OCI-LY7 (cell line): ENCODE measurements around the gene C15orf39. TPM values are rescaled to one million over a fixed set of nuclear protein-coding genes. Genes with fewer than 3 reads are reported as not detected.
"Not testable (repeated sequence)": the region's sequence is repeated elsewhere in the genome, so short reads cannot be mapped to it uniquely, and the experiment has no call there.

Experiments used
- BruUV-seq: library from RNA; stranded (reverse); fragments of 400-500 nt; replicated peaks from 2 replicates; lab custom pipeline; 2021; lab: Mats Ljungman, UMichigan
- CTCF ChIA-PET: fragments of 300-600 bp; sonication (Branson Sonifier 250); formaldehyde crosslinking; loops from one replicate; lab custom pipeline; 2022; ENCODE audit warnings: antibody characterized with exemption; ENCODE audit not compliant: unreplicated experiment; lab: Charles Lee
- POLR2A ChIA-PET: fragments of 300-600 bp; sonication (Branson Sonifier 250); formaldehyde crosslinking; loops from one replicate; lab custom pipeline; 2022; ENCODE audit warnings: antibody characterized with exemption; lab: Charles Lee
- DNase-seq: peaks from one replicate; pipeline ENCODE4 v3.0.0-alpha.2; 2015; ENCODE audit warnings: low spot score
- H2AFZ ChIP-seq: fragments of 200-600 bp; sonication (generic), shearing (Covaris generic); 2 replicates; pipeline ENCODE4 v1.6.1; 2014; ENCODE audit warnings: mild to moderate bottlenecking, antibody characterized with exemption, low read length, moderate library complexity
- H3K27ac ChIP-seq: fragments of 200-600 bp; sonication (generic); 2 replicates; pipeline ENCODE4 v1.5.1; 2014; ENCODE audit warnings: mixed run types, low read depth, mild to moderate bottlenecking, moderate library complexity, low read length, inconsistent platforms; ENCODE audit not compliant: poor library complexity, severe bottlenecking
- H3K36me3 ChIP-seq: fragments of 200-600 bp; sonication (generic); 2 replicates; pipeline ENCODE4 v1.6.1; 2014; ENCODE audit warnings: mild to moderate bottlenecking, antibody characterized with exemption, low read length, moderate library complexity, mixed read lengths; ENCODE audit not compliant: insufficient read depth
- H3K4me1 ChIP-seq: fragments of 200-600 bp; sonication (generic); 2 replicates; pipeline ENCODE4 v1.5.1; 2014; ENCODE audit warnings: mild to moderate bottlenecking, low read length; ENCODE audit not compliant: insufficient read depth, poor library complexity, severe bottlenecking
- H3K4me2 ChIP-seq: fragments of 200-600 bp; sonication (generic); 2 replicates; pipeline ENCODE4 v1.6.1; 2014; ENCODE audit warnings: mild to moderate bottlenecking, low read length
- H3K4me3 ChIP-seq: fragments of 200-600 bp; sonication (generic); 2 replicates; pipeline ENCODE4 v1.5.1; 2014; ENCODE audit warnings: mild to moderate bottlenecking, low read depth, low read length; ENCODE audit not compliant: poor library complexity, severe bottlenecking
- H3K79me2 ChIP-seq: fragments of 200-600 bp; sonication (generic); 2 replicates; pipeline ENCODE4 v1.6.1; 2016; ENCODE audit warnings: low read depth, mild to moderate bottlenecking, low read length, moderate library complexity, mixed read lengths; ENCODE audit not compliant: insufficient read depth
- H3K9me2 ChIP-seq: fragments of 200-600 bp; sonication (generic); 2 replicates; pipeline ENCODE4 v1.6.1; 2016; ENCODE audit warnings: mild to moderate bottlenecking, low read length, mixed read lengths; ENCODE audit not compliant: insufficient read depth
- H3K9me3 ChIP-seq: fragments of 200-600 bp; sonication (generic); 2 replicates; pipeline ENCODE4 v1.6.1; 2014; ENCODE audit warnings: mild to moderate bottlenecking, mixed run types, low read length, mixed read lengths
- H4K20me1 ChIP-seq: fragments of 200-600 bp; sonication (generic); 2 replicates; pipeline ENCODE4 v1.6.1; 2014; ENCODE audit warnings: mild to moderate bottlenecking, antibody characterized with exemption, low read length, moderate library complexity, mixed read lengths; ENCODE audit not compliant: insufficient read depth
- CTCF ChIP-seq: fragments of 200-600 bp; sonication (generic); conservative IDR thresholded peaks from 2 replicates; pipeline ENCODE4 v1.5.1; 2014; ENCODE audit warnings: mild to moderate bottlenecking, antibody characterized with exemption, low read length, moderate library complexity, mixed read lengths
- EZH2phosphoT487 ChIP-seq: fragments of 200-600 bp; sonication (generic); IDR thresholded peaks from 2 replicates; pipeline ENCODE4 v1.6.1; 2018; ENCODE audit warnings: low read depth, borderline replicate concordance, mild to moderate bottlenecking, mixed run types, antibody characterized with exemption, low read length, moderate library complexity, mixed read lengths
- intact Hi-C: fragments of 100-400 bp; cut with micrococcal nuclease; formaldehyde crosslinking; loops from one replicate; pipeline ENCODE4 v1.10.0; 2022; ENCODE audit not compliant: unreplicated experiment
- total RNA-seq, 2 experiments: library from RNA; depleted of rRNA in 1 of 2; stranded (reverse); fragments of >200 nt in 1 of 2; shearing (Covaris generic) in 1 of 2; gene quantifications; 2 replicates each; pipeline ENCODE4 v1.2.3, GENCODE V29; 2014 to 2022

Gene C15orf39
- total RNA-seq, 2 experiments from 2014 or later: 26.5 to 50.2 TPM

GRCh38 chr15:75238150-75238549 is 36.5 kb downstream of the C15orf39 start:
- no peaks in the 10 kb centered on the region for H4K20me1 ChIP-seq
- no peaks in the 10 kb centered on the region for H3K4me1 ChIP-seq
- no peak overlapping the region for H3K27ac ChIP-seq
- H3K4me3 ChIP-seq: no peak overlapping the region
- intact Hi-C loops: no loop called here
- no peak overlapping the region for H2AFZ ChIP-seq
- POLR2A ChIA-PET: interaction anchor here (0.7 kb wide), 1 partner anchor 380 kb away, joined by 3 read pairs; no protein-coding TSS in a partner anchor
- DNase-seq: no peak
- no peaks in the 10 kb centered on the region for H3K9me3 ChIP-seq
- no peaks in the 10 kb centered on the region for H3K9me2 ChIP-seq
- BruUV-seq: no TSS peak
- TF ChIP-seq EZH2phosphoT487: no peak
- no peak for TF ChIP-seq CTCF
- H3K4me2 ChIP-seq: no peak overlapping the region
- H3K36me3 ChIP-seq: no peaks in the 10 kb centered on the region
- H3K79me2 ChIP-seq: no peaks in the 10 kb centered on the region
- CTCF ChIA-PET: no interaction called here

- H3K4me3 ChIP-seq, H3K27ac ChIP-seq, H4K20me1 ChIP-seq, H3K79me2 ChIP-seq, H2AFZ ChIP-seq, CTCF ChIA-PET, H3K4me1 ChIP-seq, DNase-seq, H3K9me3 ChIP-seq, BruUV-seq, H3K4me2 ChIP-seq, H3K36me3 ChIP-seq, POLR2A ChIA-PET, H3K9me2 ChIP-seq: not testable (repeated sequence)
- intact Hi-C loops: loop anchor here (10.0 kb wide), 1 partner anchor 59 kb away; no protein-coding TSS in a partner anchor
Measured at GRCh38 chr15:75245741-75246140, 44.1 kb downstream of the C15orf39 start.

- H3K4me3 ChIP-seq, H3K36me3 ChIP-seq, H3K9me3 ChIP-seq, H3K79me2 ChIP-seq, DNase-seq, CTCF ChIA-PET, H4K20me1 ChIP-seq, H3K9me2 ChIP-seq, BruUV-seq, H3K4me2 ChIP-seq, H3K27ac ChIP-seq, H3K4me1 ChIP-seq, H2AFZ ChIP-seq, POLR2A ChIA-PET: not testable (repeated sequence)
- intact Hi-C loops: loop anchor here (10.0 kb wide), 1 partner anchor 56 kb away; no protein-coding TSS in a partner anchor
Measured at GRCh38 chr15:75248991-75249390, 47.3 kb downstream of the C15orf39 start.

GRCh38 chr15:75249726-75250125 is 48.0 kb downstream of the C15orf39 start:
- Histone ChIP-seq H3K9me2 (no peaks in the 10 kb centered on the region), H2AFZ (no peak overlapping the region), H3K27ac (no peak overlapping the region), H3K9me3 (no peaks in the 10 kb centered on the region), H3K36me3 (no peaks in the 10 kb centered on the region), H3K4me1 (no peaks in the 10 kb centered on the region), H3K4me2 (no peak overlapping the region), H4K20me1 (no peaks in the 10 kb centered on the region), H3K79me2 (no peaks in the 10 kb centered on the region), H3K4me3 (no peak overlapping the region)
- TF ChIP-seq CTCF: no peak
- TF ChIP-seq EZH2phosphoT487: no peak
- ChIA-PET CTCF (no interaction called here), POLR2A (interaction anchor here (0.6 kb wide), 1 partner anchor 508 kb away, joined by 3 read pairs; no protein-coding TSS in a partner anchor)
- intact Hi-C loops: loop anchor here (10.0 kb wide), 1 partner anchor 55 kb away; no protein-coding TSS in a partner anchor
- DNase-seq: no peak
- BruUV-seq: no TSS peak

GRCh38 chr15:75251343-75251742 is 49.7 kb downstream of the C15orf39 start:
- H3K36me3 ChIP-seq, intact Hi-C loops, H3K4me3 ChIP-seq, CTCF ChIA-PET, H4K20me1 ChIP-seq, H3K4me2 ChIP-seq, H3K9me2 ChIP-seq, H3K9me3 ChIP-seq, H3K27ac ChIP-seq, BruUV-seq, H2AFZ ChIP-seq, H3K4me1 ChIP-seq, DNase-seq, H3K79me2 ChIP-seq, POLR2A ChIA-PET: not testable (repeated sequence)
